HepG2 (cell line): Measurements from ENCODE around the gene KIF19. TPM values are rescaled to one million over a fixed set of nuclear protein-coding genes. Genes with fewer than 3 reads are reported as not detected.

Experiments used
- ARID2 ChIP-seq: sonication (generic); formaldehyde crosslinking; IDR thresholded peaks from 2 replicates; pipeline ENCODE4 v1.8.1; 2022; ENCODE audit warnings: mild to moderate bottlenecking, missing genetic modification reagents, borderline replicate concordance
- ARNT ChIP-seq: fragments of 450-650 bp; IDR thresholded peaks from 2 replicates; pipeline ENCODE4 v1.6.1; 2017
- CEBPG ChIP-seq: IDR thresholded peaks from 2 replicates; pipeline ENCODE4 v1.6.1; 2016
- ETS1 ChIP-seq: sonication (generic); formaldehyde crosslinking; IDR thresholded peaks from 2 replicates; pipeline ENCODE4 v1.4.0; 2020; ENCODE audit warnings: missing genetic modification reagents
- FIP1L1 ChIP-seq: fragments of 200-400 bp; formaldehyde crosslinking; IDR thresholded peaks from 2 replicates; pipeline ENCODE4 v1.6.1; 2018; ENCODE audit warnings: low read depth, mild to moderate bottlenecking, low read length, moderate library complexity, borderline replicate concordance; ENCODE audit not compliant: insufficient read depth
- GMEB1 ChIP-seq: sonication (generic); formaldehyde crosslinking; IDR thresholded peaks from 2 replicates; pipeline ENCODE4 v1.5.1; 2020; ENCODE audit warnings: missing genetic modification reagents, mild to moderate bottlenecking, borderline replicate concordance
- IRX3 ChIP-seq: sonication (generic); formaldehyde crosslinking; IDR thresholded peaks from 2 replicates; pipeline ENCODE4 v1.8.1; 2023; ENCODE audit warnings: mild to moderate bottlenecking, low read depth, missing genetic modification reagents, borderline replicate concordance
- NFE2L1 ChIP-seq: sonication (generic); formaldehyde crosslinking; IDR thresholded peaks from 2 replicates; pipeline ENCODE4 v1.4.0; 2020; ENCODE audit warnings: missing genetic modification reagents, mild to moderate bottlenecking, borderline replicate concordance
- PRPF4 ChIP-seq: fragments of 200-400 bp; formaldehyde crosslinking; IDR thresholded peaks from 2 replicates; pipeline ENCODE4 v1.6.1; 2016; ENCODE audit warnings: low read length, low read depth; ENCODE audit not compliant: poor library complexity, severe bottlenecking
- RBM22 ChIP-seq: fragments of 200-400 bp; formaldehyde crosslinking; optimal IDR thresholded peaks from 2 replicates; pipeline ENCODE3; 2017; ENCODE audit warnings: mild to moderate bottlenecking, low read length, moderate library complexity
- SP5 ChIP-seq: IDR thresholded peaks from 2 replicates; pipeline ENCODE4 v1.6.1; 2016; ENCODE audit warnings: low read depth, borderline replicate concordance
- SPEN ChIP-seq: sonication (generic); formaldehyde crosslinking; IDR thresholded peaks from 2 replicates; pipeline ENCODE4 v1.5.1; 2020; ENCODE audit warnings: low read depth, mild to moderate bottlenecking, missing genetic modification reagents
- SUZ12 ChIP-seq: fragments of 150-350 bp; IDR thresholded peaks from 2 replicates; pipeline ENCODE4 v1.6.1; 2014; ENCODE audit warnings: low read depth, low read length
- TFE3 ChIP-seq: IDR thresholded peaks from 2 replicates; pipeline ENCODE4 v1.6.1; 2016
- ZBTB3 ChIP-seq: sonication (generic); formaldehyde crosslinking; IDR thresholded peaks from 2 replicates; pipeline ENCODE4 v1.4.0; 2020; ENCODE audit warnings: low read depth, mild to moderate bottlenecking, moderate library complexity, missing genetic modification reagents, borderline replicate concordance
- ZFP36L2 ChIP-seq: sonication (generic); formaldehyde crosslinking; IDR thresholded peaks from 2 replicates; pipeline ENCODE4 v1.4.0; 2020; ENCODE audit warnings: missing genetic modification reagents
- ZKSCAN5 ChIP-seq: sonication (generic); formaldehyde crosslinking; IDR thresholded peaks from 2 replicates; pipeline ENCODE4 v1.5.1; 2020; ENCODE audit warnings: mild to moderate bottlenecking, missing genetic modification reagents
- ZNF256 ChIP-seq: sonication (generic); formaldehyde crosslinking; conservative IDR thresholded peaks from 2 replicates; pipeline ENCODE4 v1.4.0; 2020; ENCODE audit warnings: missing genetic modification reagents
- ZNF564 ChIP-seq: sonication (generic); formaldehyde crosslinking; IDR thresholded peaks from 2 replicates; pipeline ENCODE4 v1.8.1; 2023; ENCODE audit warnings: mild to moderate bottlenecking, missing genetic modification reagents
- ZNF761 ChIP-seq: sonication (generic); formaldehyde crosslinking; conservative IDR thresholded peaks from 2 replicates; pipeline ENCODE4 v1.4.0; 2020; ENCODE audit warnings: mild to moderate bottlenecking, missing genetic modification reagents
- ZSCAN22 ChIP-seq: sonication (generic); formaldehyde crosslinking; IDR thresholded peaks from 2 replicates; pipeline ENCODE4 v1.4.0; 2020; ENCODE audit warnings: mild to moderate bottlenecking, missing genetic modification reagents
- polyA plus RNA-seq, 8 experiments: library from polyadenylated mRNA; depleted of rRNA in 3 of 8; stranded (reverse) in 7 of 8; unstranded in 1 of 8; fragments of >200 nt; fragmentation: Illumina TruSeq in 4 of 8; extraction: Trizol in 4 of 8; gene quantifications; 2 replicates each; pipeline versions ENCODE4 v1.2.1 to v1.2.3, GENCODE V29; 2011 to 2016; ENCODE audit warnings: low read depth in 4 of 8, missing spikeins in 1 of 8, mixed read lengths in 1 of 8; ENCODE audit not compliant: insufficient read depth in 1 of 8
- total RNA-seq, 5 experiments: library from RNA; depleted of rRNA; stranded (reverse); fragments of >200 nt; fragmentation: Illumina TruSeq; extraction: Trizol; gene quantifications; 2 replicates each; pipeline ENCODE4 v1.2.3, GENCODE V29; 2016; ENCODE audit warnings: low read depth in 1 of 5
- TF ChIP-seq, protein P1 (sequence below): sonication (generic); formaldehyde crosslinking; IDR thresholded peaks from 2 replicates; pipeline ENCODE4 v1.5.0; 2020; ENCODE audit warnings: missing genetic modification reagents
- TF ChIP-seq, protein P2 (sequence below): sonication (generic); formaldehyde crosslinking; IDR thresholded peaks from 2 replicates; pipeline ENCODE4 v1.4.0; 2020; ENCODE audit warnings: mild to moderate bottlenecking, low read depth, missing genetic modification reagents

KIF19 gene
- total and polyA plus RNA-seq, 2 of the 13 experiments (the other 11 are each of a cell fraction or from before 2014, with no cell fraction given), result not detected

- TF ChIP-seq TFE3 (CRISPR knock-in tag) (no peak), FIP1L1 (0 out of 2 replicates have a peak, but pooled peaks have one; percentile 52), PRPF4 (no peak), ARID2 (CRISPR knock-in tag) (no peak), ETS1 (CRISPR knock-in tag) (no peak), ZKSCAN5 (CRISPR knock-in tag) (no peak), ARNT (no peak), ZBTB3 (CRISPR knock-in tag) (no peak), GMEB1 (CRISPR knock-in tag) (no peak), NFE2L1 (no peak), CEBPG (CRISPR knock-in tag) (0 out of 2 replicates have a peak, but pooled peaks have one; percentile 12), ZSCAN22 (CRISPR knock-in tag) (no peak), SUZ12 (no peak), IRX3 (CRISPR knock-in tag) (no peak), SP5 (CRISPR knock-in tag) (peak; percentile 89), ZNF564 (no peak), ZNF761 (no peak), ZFP36L2 (CRISPR knock-in tag) (no peak), SPEN (CRISPR knock-in tag) (no peak), RBM22 (no peak), ZNF256 (CRISPR knock-in tag) (no peak)
- TF ChIP-seq, protein P1, sequence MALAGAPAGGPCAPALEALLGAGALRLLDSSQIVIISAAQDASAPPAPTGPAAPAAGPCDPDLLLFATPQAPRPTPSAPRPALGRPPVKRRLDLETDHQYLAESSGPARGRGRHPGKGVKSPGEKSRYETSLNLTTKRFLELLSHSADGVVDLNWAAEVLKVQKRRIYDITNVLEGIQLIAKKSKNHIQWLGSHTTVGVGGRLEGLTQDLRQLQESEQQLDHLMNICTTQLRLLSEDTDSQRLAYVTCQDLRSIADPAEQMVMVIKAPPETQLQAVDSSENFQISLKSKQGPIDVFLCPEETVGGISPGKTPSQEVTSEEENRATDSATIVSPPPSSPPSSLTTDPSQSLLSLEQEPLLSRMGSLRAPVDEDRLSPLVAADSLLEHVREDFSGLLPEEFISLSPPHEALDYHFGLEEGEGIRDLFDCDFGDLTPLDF, result no peak
- TF ChIP-seq, protein P2, sequence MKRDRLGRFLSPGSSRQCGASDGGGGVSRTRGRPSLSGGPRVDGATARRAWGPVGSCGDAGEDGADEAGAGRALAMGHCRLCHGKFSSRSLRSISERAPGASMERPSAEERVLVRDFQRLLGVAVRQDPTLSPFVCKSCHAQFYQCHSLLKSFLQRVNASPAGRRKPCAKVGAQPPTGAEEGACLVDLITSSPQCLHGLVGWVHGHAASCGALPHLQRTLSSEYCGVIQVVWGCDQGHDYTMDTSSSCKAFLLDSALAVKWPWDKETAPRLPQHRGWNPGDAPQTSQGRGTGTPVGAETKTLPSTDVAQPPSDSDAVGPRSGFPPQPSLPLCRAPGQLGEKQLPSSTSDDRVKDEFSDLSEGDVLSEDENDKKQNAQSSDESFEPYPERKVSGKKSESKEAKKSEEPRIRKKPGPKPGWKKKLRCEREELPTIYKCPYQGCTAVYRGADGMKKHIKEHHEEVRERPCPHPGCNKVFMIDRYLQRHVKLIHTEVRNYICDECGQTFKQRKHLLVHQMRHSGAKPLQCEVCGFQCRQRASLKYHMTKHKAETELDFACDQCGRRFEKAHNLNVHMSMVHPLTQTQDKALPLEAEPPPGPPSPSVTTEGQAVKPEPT (CRISPR knock-in tag), result no peak
Observed at GRCh38 chr17:74379495-74380085, 53.6 kb downstream of the KIF19 start (continued).
